ENCODE measurements around the gene ASB15. TPM values are rescaled to one million over a fixed set of nuclear protein-coding genes. Genes with fewer than 3 reads are reported as not detected.

ASB15 gene
- total RNA-seq, 5 donors from 2014 or later (not counting 1 experiment from before 2014, with no cell fraction given): not detected

DNA sequence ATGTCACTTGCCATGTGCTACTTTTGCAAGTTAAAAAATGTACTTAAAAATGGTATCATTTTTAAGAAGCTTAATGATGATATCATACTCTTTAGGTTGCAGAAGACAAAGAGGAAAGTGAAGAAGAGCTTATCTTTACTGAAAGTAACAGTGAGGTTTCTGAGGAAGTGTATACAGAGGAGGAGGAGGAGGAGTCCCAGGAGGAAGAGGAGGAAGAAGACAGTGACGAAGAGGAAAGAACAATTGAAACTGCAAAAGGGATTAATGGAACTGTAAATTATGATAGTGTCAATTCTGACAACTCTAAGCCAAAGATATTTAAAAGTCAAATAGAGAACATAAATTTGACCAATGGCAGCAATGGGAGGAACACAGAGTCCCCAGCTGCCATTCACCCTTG, 60.1 kb downstream of the ASB15 start:
- POLR2A ChIA-PET: no interaction called here
- DNase-seq: no peak
- no peak overlapping the region for H3K27ac ChIP-seq (ENCODE audit: low read length)
- H3K36me3 ChIP-seq (ENCODE audit: control insufficient read depth in 2 of 2, extremely low read depth in 1 of 2, insufficient read depth in 1 of 2, low read length in 1 of 2): no peaks in the 10 kb centered on the region
- no peaks in the 10 kb centered on the region for H3K4me1 ChIP-seq (ENCODE audit: control insufficient read depth in 1 of 2, extremely low read depth in 1 of 2, insufficient read depth in 2 of 2, low read length in 2 of 2)
- no CpG with 5 or more reads among the region's 1 CpG for WGBS (ENCODE audit: insufficient coverage)
- peaks cover 0 to 13% of the 10 kb centered on the region in 2 experiments for H3K27me3 ChIP-seq (replicated peaks in 1 of 2; ENCODE audit: control insufficient read depth in 2 of 2, extremely low read depth in 1 of 2, insufficient read depth in 2 of 2, low read length in 1 of 2)
- peaks cover 30 to 34% of the 10 kb centered on the region in 2 donors for H3K27me3 Mint-ChIP-seq
- no peaks in the 10 kb centered on the region for H3K4me1 Mint-ChIP-seq
- H3K36me3 Mint-ChIP-seq: no peaks in the 10 kb centered on the region
- H3K9me3 Mint-ChIP-seq: no peaks in the 10 kb centered on the region
- CTCF ChIA-PET: interaction anchor here in 1 of 2 donors (0.7 kb wide), 1 partner anchor 21 kb away, joined by 3 read pairs; no protein-coding TSS in a partner anchor
- no peak overlapping the region for H3K27ac Mint-ChIP-seq
- no peaks in the 10 kb centered on the region for H3K9me3 ChIP-seq
- no peak overlapping the region for H3K4me3 ChIP-seq (ENCODE audit: control insufficient read depth in 1 of 2, extremely low read depth in 1 of 2, low read length in 1 of 2)
- no peak for ATAC-seq (replicated peaks in 1 of 4)
- H3K4me3 Mint-ChIP-seq: no peak overlapping the region

DNA sequence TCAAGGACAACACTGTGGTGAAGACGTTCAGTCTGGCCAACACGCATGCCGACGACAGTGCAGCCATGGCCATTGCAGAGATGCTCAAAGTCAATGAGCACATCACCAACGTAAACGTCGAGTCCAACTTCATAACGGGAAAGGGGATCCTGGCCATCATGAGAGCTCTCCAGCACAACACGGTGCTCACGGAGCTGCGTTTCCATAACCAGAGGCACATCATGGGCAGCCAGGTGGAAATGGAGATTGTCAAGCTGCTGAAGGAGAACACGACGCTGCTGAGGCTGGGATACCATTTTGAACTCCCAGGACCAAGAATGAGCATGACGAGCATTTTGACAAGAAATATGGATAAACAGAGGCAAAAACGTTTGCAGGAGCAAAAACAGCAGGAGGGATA, 60.7 kb downstream of the ASB15 start:
- Mint-ChIP-seq H3K4me3 (no peak overlapping the region), H3K27me3 (peaks cover 30 to 34% of the 10 kb centered on the region in 2 donors), H3K4me1 (no peaks in the 10 kb centered on the region), H3K27ac (no peak overlapping the region), H3K36me3 (no peaks in the 10 kb centered on the region), H3K9me3 (no peaks in the 10 kb centered on the region)
- Histone ChIP-seq H3K36me3 (ENCODE audit: control insufficient read depth in 2 of 2, extremely low read depth in 1 of 2, insufficient read depth in 1 of 2, low read length in 1 of 2) (no peaks in the 10 kb centered on the region), H3K4me1 (ENCODE audit: control insufficient read depth in 1 of 2, extremely low read depth in 1 of 2, insufficient read depth in 2 of 2, low read length in 2 of 2) (no peaks in the 10 kb centered on the region), H3K27me3 (replicated peaks in 1 of 2; ENCODE audit: control insufficient read depth in 2 of 2, extremely low read depth in 1 of 2, insufficient read depth in 2 of 2, low read length in 1 of 2) (peaks cover 0 to 13% of the 10 kb centered on the region in 2 experiments), H3K4me3 (ENCODE audit: control insufficient read depth in 1 of 2, extremely low read depth in 1 of 2, low read length in 1 of 2) (no peak overlapping the region), H3K27ac (ENCODE audit: low read length) (no peak overlapping the region), H3K9me3 (no peaks in the 10 kb centered on the region)
- no peak for ATAC-seq (replicated peaks in 1 of 4)
- ChIA-PET CTCF (interaction anchor here in 1 of 2 donors (0.6 kb wide), 1 partner anchor 17 kb away, joined by 4 read pairs; no protein-coding TSS in a partner anchor), POLR2A (no interaction called here)
- WGBS (ENCODE audit: insufficient coverage): 88% methylated on average over 15 of the region's 15 CpGs
- DNase-seq: no peak

DNA sequence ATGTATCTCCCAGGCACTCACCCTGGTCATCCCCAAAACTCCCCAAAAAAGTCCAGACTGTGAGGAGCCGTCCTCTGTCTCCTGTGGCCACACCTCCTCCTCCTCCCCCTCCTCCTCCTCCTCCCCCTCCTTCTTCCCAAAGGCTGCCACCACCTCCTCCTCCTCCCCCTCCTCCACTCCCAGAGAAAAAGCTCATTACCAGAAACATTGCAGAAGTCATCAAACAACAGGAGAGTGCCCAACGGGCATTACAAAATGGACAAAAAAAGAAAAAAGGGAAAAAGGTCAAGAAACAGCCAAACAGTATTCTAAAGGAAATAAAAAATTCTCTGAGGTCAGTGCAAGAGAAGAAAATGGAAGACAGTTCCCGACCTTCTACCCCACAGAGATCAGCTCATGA, 61.1 kb downstream of the ASB15 start:
- CTCF ChIA-PET: interaction anchor here in 1 of 2 donors (0.6 kb wide), 1 partner anchor 17 kb away, joined by 4 read pairs; no protein-coding TSS in a partner anchor
- H3K4me3 Mint-ChIP-seq: no peak overlapping the region

GRCh38 chr7:123663200-123663599, 61.6 kb downstream of the ASB15 start:
- H3K4me1 Mint-ChIP-seq: no peaks in the 10 kb centered on the region
- H3K36me3 Mint-ChIP-seq: no peaks in the 10 kb centered on the region
- H3K4me3 Mint-ChIP-seq: no peak overlapping the region
- POLR2A ChIA-PET: no interaction called here
- Histone ChIP-seq H3K27me3 (replicated peaks in 1 of 2; ENCODE audit: control insufficient read depth in 2 of 2, extremely low read depth in 1 of 2, insufficient read depth in 2 of 2, low read length in 1 of 2) (peaks cover 0 to 10% of the 10 kb centered on the region in 2 experiments), H3K27ac (ENCODE audit: low read length) (no peak overlapping the region), H3K4me1 (ENCODE audit: control insufficient read depth in 1 of 2, extremely low read depth in 1 of 2, insufficient read depth in 2 of 2, low read length in 2 of 2) (no peaks in the 10 kb centered on the region), H3K36me3 (ENCODE audit: control insufficient read depth in 2 of 2, extremely low read depth in 1 of 2, insufficient read depth in 1 of 2, low read length in 1 of 2) (no peaks in the 10 kb centered on the region), H3K4me3 (ENCODE audit: control insufficient read depth in 1 of 2, extremely low read depth in 1 of 2, low read length in 1 of 2) (no peak overlapping the region), H3K9me3 (no peaks in the 10 kb centered on the region)
- CTCF ChIA-PET: no interaction called here
- DNase-seq (no peak), ATAC-seq (replicated peaks in 1 of 4) (no peak)
- no peaks in the 10 kb centered on the region for H3K9me3 Mint-ChIP-seq
- H3K27me3 Mint-ChIP-seq: peaks cover 30 to 33% of the 10 kb centered on the region in 2 donors
- 90% methylated on average over 4 of the region's 6 CpGs for WGBS (ENCODE audit: insufficient coverage)
- no peak overlapping the region for H3K27ac Mint-ChIP-seq

More for the DNA sequence above, 61.1 kb downstream of the ASB15 start:
- H3K36me3 ChIP-seq (ENCODE audit: control insufficient read depth in 2 of 2, extremely low read depth in 1 of 2, insufficient read depth in 1 of 2, low read length in 1 of 2): no peaks in the 10 kb centered on the region
- 67% methylated on average over 1 of the region's 3 CpGs for WGBS (ENCODE audit: insufficient coverage)
- Mint-ChIP-seq H3K4me1 (no peaks in the 10 kb centered on the region), H3K9me3 (no peaks in the 10 kb centered on the region), H3K36me3 (no peaks in the 10 kb centered on the region), H3K27me3 (peaks cover 30 to 34% of the 10 kb centered on the region in 2 donors), H3K27ac (no peak overlapping the region)
- H3K27me3 ChIP-seq (replicated peaks in 1 of 2; ENCODE audit: control insufficient read depth in 2 of 2, extremely low read depth in 1 of 2, insufficient read depth in 2 of 2, low read length in 1 of 2): peaks cover 0 to 13% of the 10 kb centered on the region in 2 experiments
- H3K4me1 ChIP-seq (ENCODE audit: control insufficient read depth in 1 of 2, extremely low read depth in 1 of 2, insufficient read depth in 2 of 2, low read length in 2 of 2): no peaks in the 10 kb centered on the region
- ATAC-seq (replicated peaks in 1 of 4) (no peak), DNase-seq (no peak)
- no peak overlapping the region for H3K27ac ChIP-seq (ENCODE audit: low read length)
- POLR2A ChIA-PET: no interaction called here
- no peak overlapping the region for H3K4me3 ChIP-seq (ENCODE audit: control insufficient read depth in 1 of 2, extremely low read depth in 1 of 2, low read length in 1 of 2)
- no peaks in the 10 kb centered on the region for H3K9me3 ChIP-seq

GRCh38 chr7:123665157-123665556, 63.5 kb downstream of the ASB15 start:
- Histone ChIP-seq H3K36me3 (ENCODE audit: control insufficient read depth in 2 of 2, extremely low read depth in 1 of 2, insufficient read depth in 1 of 2, low read length in 1 of 2) (no peaks in the 10 kb centered on the region), H3K4me1 (ENCODE audit: control insufficient read depth in 1 of 2, extremely low read depth in 1 of 2, insufficient read depth in 2 of 2, low read length in 2 of 2) (no peaks in the 10 kb centered on the region), H3K27me3 (replicated peaks in 1 of 2; ENCODE audit: control insufficient read depth in 2 of 2, extremely low read depth in 1 of 2, insufficient read depth in 2 of 2, low read length in 1 of 2) (peaks cover 0 to 8% of the 10 kb centered on the region in 2 experiments), H3K9me3 (no peaks in the 10 kb centered on the region), H3K4me3 (ENCODE audit: control insufficient read depth in 1 of 2, extremely low read depth in 1 of 2, low read length in 1 of 2) (no peak overlapping the region), H3K27ac (ENCODE audit: low read length) (no peak overlapping the region)
- CTCF ChIA-PET: no interaction called here
- Mint-ChIP-seq H3K27me3 (peaks cover 24 to 27% of the 10 kb centered on the region in 2 donors), H3K4me1 (no peaks in the 10 kb centered on the region), H3K4me3 (no peak overlapping the region), H3K36me3 (no peaks in the 10 kb centered on the region), H3K27ac (no peak overlapping the region), H3K9me3 (no peaks in the 10 kb centered on the region)
- POLR2A ChIA-PET: interaction anchor here (0.6 to 1.1 kb wide), 2 partner anchors 21 kb away, joined by 4 to 5 read pairs; no protein-coding TSS in a partner anchor
- DNase-seq: no peak
- WGBS (ENCODE audit: insufficient coverage): no CpG with 5 or more reads among the region's 2 CpGs
- no peak for ATAC-seq (replicated peaks in 1 of 4)

DNA sequence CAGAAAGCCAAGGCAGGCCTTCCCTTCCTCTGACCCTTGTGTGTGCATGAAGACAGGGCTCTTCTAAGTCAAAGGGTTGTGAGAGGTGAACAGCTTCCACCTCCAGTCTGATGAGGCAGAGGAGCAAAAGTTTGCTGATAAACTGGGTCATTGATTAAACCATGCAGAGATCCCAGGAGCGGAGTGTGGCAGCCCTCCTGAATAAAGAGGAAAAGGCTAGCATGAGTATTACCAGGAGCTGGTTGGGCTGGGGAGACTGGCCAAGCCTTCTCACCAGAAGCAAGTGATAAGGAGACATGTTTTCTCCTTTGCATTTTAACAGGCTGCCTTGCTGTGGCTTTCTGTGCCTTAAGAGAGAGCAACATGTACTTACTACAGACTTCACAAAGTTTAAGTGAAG, 64.3 kb downstream of the ASB15 start:
- H3K4me3 Mint-ChIP-seq: no peak overlapping the region
- POLR2A ChIA-PET: no interaction called here
- CTCF ChIA-PET: no interaction called here
- H3K36me3 Mint-ChIP-seq: no peaks in the 10 kb centered on the region
- Histone ChIP-seq H3K4me1 (ENCODE audit: control insufficient read depth in 1 of 2, extremely low read depth in 1 of 2, insufficient read depth in 2 of 2, low read length in 2 of 2) (no peaks in the 10 kb centered on the region), H3K36me3 (ENCODE audit: control insufficient read depth in 2 of 2, extremely low read depth in 1 of 2, insufficient read depth in 1 of 2, low read length in 1 of 2) (no peaks in the 10 kb centered on the region), H3K27ac (ENCODE audit: low read length) (no peak overlapping the region), H3K27me3 (replicated peaks in 1 of 2; ENCODE audit: control insufficient read depth in 2 of 2, extremely low read depth in 1 of 2, insufficient read depth in 2 of 2, low read length in 1 of 2) (peaks cover 0 to 7% of the 10 kb centered on the region in 2 experiments), H3K4me3 (ENCODE audit: control insufficient read depth in 1 of 2, extremely low read depth in 1 of 2, low read length in 1 of 2) (no peak overlapping the region), H3K9me3 (no peaks in the 10 kb centered on the region)
- peaks cover 21 to 24% of the 10 kb centered on the region in 2 donors for H3K27me3 Mint-ChIP-seq
- no peaks in the 10 kb centered on the region for H3K4me1 Mint-ChIP-seq
- 100% methylated on average over 1 of the region's 1 CpG for WGBS (ENCODE audit: insufficient coverage)
- DNase-seq (no peak), ATAC-seq (replicated peaks in 1 of 4) (no peak)
- no peak overlapping the region for H3K27ac Mint-ChIP-seq
- no peaks in the 10 kb centered on the region for H3K9me3 Mint-ChIP-seq

DNA sequence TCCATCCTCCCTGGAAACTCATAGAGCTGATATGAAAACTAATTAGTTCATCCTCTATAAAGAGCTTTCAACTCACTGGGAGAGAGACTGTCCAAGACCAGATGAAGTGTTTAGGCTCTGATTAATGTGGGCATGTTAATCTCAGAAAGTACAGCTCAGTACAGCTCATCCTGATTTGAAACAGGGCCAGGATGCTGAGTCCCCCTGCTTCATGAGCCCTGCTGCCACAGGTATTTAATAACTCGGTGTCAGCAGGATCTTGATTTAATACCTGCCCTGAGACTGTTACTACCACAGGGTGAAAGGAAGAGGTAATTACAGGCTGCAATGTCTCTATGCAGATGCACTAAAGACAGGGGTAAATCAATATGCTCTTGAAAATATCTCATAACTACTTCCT, 64.9 kb downstream of the ASB15 start:
- no peaks in the 10 kb centered on the region for H3K4me1 Mint-ChIP-seq
- CTCF ChIA-PET: no interaction called here
- ATAC-seq (replicated peaks in 1 of 4): no peak

More for the DNA sequence above, 64.9 kb downstream of the ASB15 start:
- H3K4me3 ChIP-seq (ENCODE audit: control insufficient read depth in 1 of 2, extremely low read depth in 1 of 2, low read length in 1 of 2): no peak overlapping the region
- no peak for DNase-seq
- Mint-ChIP-seq H3K27me3 (peaks cover 17 to 20% of the 10 kb centered on the region in 2 donors), H3K9me3 (no peaks in the 10 kb centered on the region), H3K27ac (no peak overlapping the region), H3K4me3 (no peak overlapping the region), H3K36me3 (no peaks in the 10 kb centered on the region)
- H3K4me1 ChIP-seq (ENCODE audit: control insufficient read depth in 1 of 2, extremely low read depth in 1 of 2, insufficient read depth in 2 of 2, low read length in 2 of 2): no peaks in the 10 kb centered on the region
- no peak overlapping the region for H3K27ac ChIP-seq (ENCODE audit: low read length)
- no CpG with 5 or more reads among the region's 1 CpG for WGBS (ENCODE audit: insufficient coverage)
- peaks cover 0 to 5% of the 10 kb centered on the region in 2 experiments for H3K27me3 ChIP-seq (replicated peaks in 1 of 2; ENCODE audit: control insufficient read depth in 2 of 2, extremely low read depth in 1 of 2, insufficient read depth in 2 of 2, low read length in 1 of 2)
- POLR2A ChIA-PET: no interaction called here
- H3K36me3 ChIP-seq (ENCODE audit: control insufficient read depth in 2 of 2, extremely low read depth in 1 of 2, insufficient read depth in 1 of 2, low read length in 1 of 2): no peaks in the 10 kb centered on the region
- H3K9me3 ChIP-seq: no peaks in the 10 kb centered on the region
